HG02885 (cell line): ENCODE data around the gene MYRIP.

ENCODE experiments used
- ATAC-seq: cut with Tn5 transposase; IDR thresholded peaks from one replicate; pipeline ENCODE4 v1.9.1; 2021; ENCODE audit warnings: mild to moderate bottlenecking; ENCODE audit not compliant: unreplicated experiment, poor library complexity

Gene MYRIP

GRCh38 chr3:40169983-40170382 lies 360.6 kb downstream of the MYRIP start:
- ATAC-seq = peak; percentile 46

GRCh38 chr3:40170395-40170794 lies 361.0 kb downstream of the MYRIP start:
- ATAC-seq = peak; percentile 96

- no peak for ATAC-seq
Measured at GRCh38 chr3:40172560-40172959, 363.2 kb downstream of the MYRIP start.

GRCh38 chr3:40173227-40173721 lies 363.9 kb downstream of the MYRIP start:
- no peak for ATAC-seq

DNA sequence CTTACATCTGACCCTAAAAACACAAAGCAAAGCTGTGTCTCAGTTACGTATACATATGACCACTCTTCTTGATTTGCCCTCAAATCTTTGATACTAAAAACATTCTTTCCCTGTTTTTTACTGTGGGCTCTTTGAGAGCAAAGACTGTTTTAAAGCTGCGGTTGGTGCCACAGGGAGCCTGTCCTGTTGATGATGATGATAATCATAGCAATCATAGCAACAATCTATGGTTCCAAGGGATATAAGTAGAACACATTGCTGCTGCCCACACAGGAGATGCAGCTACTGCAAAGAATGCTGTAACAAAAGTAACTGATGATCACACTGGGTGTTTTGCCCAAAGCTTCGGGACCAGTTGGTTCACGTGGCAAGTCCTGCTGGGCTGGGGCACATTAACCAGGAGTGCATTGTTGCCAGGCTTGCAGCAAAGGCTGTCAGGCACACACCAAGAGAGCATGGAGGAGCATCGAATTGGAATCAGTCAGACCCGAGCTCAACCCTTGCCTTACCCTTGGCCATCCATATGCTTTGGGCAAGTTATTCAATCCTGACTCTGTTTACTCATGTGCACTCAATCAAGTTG lies 368.7 kb downstream of the MYRIP start:
- no peak for ATAC-seq

DNA sequence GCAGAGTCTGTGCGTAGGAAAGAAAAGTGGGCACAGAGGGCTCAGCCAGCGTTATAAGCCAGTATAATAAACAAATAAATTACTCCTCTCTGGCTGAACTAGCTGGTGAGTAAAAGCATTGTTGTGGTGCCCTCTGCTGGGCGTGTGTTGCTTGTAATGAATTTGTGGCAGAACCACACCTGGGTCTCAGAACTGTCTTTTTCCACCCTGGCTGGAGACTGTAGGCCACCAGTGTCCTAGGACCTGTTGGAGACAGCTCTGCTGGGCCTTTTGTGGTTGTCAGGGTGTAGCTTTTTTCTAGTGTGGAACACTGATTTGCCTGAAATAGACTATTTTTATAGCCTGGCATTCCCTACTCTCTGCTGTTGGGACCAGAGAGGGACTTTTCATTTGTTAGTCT lies 369.6 kb downstream of the MYRIP start:
- ATAC-seq = peak; percentile 71

DNA sequence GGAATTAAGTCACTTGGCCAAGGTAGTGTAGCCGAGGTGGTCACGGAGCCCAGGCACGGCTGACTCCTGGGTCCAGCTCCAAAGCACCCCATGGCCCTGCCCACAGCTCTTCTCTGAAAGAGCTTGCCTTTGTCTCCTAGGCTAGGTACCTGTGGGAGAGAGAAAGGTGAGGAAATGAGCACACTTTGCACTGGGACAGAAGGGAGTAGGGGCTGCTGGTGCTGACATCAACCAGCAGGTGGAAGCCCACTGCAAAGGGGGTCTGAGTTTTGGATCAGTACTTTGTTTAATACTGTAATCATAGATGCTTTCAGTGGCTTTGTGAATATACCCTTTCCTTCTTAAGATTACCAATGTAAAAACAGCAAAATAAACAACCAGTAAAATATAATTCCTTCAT lies 371.8 kb downstream of the MYRIP start:
- ATAC-seq = no peak

GRCh38 chr3:40185029-40185695 lies 375.8 kb downstream of the MYRIP start:
- peak; percentile 68 for ATAC-seq

DNA sequence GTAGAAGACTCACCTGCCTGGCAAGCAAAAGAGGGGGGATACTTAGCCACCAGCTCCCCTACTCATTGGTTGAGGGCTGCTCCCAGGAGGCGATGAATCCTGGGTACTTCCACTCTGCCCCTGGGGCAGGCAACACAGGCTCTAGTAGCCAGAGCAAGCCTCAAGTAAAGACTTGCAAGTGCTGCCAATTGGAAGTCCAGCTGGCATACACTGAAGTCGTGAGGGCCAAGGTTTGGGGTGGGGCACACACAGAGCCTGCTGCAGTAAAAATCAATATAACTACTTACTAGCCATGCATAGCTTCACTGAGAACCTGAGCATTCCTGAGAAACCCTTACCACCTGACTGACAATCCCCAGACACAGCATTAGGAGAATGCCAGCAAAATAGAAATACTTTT lies 377.1 kb downstream of the MYRIP start:
- no peak for ATAC-seq

DNA sequence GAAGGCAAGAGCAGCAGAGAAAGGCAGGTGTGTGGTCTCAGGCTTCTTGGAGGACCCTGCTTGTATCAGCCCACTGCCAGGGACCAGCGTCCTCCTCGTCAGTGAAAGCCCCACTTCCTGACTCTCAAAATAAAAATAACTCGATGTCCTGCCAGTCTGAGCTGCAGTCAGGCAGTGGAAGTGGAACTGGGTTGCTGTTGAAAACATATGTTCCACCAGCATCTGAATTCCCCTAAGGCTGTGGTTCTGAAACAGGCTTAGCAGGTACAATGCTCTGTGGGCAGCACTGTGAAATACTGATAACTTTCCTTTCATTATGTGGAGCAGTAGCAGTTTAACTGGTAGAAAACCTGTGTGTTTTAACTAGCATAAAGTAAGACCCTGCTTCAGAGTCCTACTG lies 378.5 kb downstream of the MYRIP start:
- peak; percentile 75 for ATAC-seq

GRCh38 chr3:40189118-40189517 lies 379.7 kb downstream of the MYRIP start:
- no peak for ATAC-seq

DNA sequence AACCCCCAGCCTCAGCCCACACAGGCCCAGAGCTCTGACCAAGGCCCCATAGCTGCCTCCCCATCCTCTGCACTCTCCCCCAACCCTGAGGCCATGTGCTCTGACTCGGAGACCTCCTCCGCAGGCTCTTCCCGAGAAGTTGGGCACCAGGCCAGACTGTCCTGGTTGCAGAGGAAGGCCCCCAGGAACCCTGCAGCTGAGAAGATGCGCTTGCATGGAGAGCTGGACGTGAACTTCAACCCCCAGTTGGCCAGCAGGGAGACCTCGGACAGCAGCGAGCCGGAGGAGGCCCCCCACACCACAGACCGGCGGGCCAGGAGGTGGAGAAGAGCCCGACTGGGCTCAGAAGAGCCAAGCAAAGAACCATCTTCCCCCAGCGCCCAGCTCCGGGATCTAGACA lies 380.6 kb downstream of the MYRIP start:
- no peak for ATAC-seq

DNA sequence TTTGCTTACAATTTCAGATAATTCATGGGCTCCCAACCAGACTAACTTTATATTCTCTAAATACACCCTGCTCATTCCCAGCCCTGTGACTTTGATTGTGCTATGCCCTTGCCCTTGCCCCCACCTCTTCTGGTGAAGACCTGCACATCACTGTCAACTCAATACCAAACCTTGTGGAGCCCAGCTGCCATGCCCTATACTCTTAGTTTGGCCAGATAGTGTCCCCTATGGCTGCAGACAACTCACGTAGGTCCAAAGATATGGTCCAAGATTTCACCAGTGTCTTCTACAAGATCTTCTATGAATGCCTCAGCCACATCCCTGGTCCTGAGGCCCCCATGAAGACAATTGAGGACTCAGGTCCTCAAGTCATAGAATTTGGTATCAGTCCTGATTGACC lies 381.8 kb downstream of the MYRIP start:
- ATAC-seq = no peak

GRCh38 chr3:40191850-40192448 lies 382.5 kb downstream of the MYRIP start:
- ATAC-seq = peak; percentile 69

DNA sequence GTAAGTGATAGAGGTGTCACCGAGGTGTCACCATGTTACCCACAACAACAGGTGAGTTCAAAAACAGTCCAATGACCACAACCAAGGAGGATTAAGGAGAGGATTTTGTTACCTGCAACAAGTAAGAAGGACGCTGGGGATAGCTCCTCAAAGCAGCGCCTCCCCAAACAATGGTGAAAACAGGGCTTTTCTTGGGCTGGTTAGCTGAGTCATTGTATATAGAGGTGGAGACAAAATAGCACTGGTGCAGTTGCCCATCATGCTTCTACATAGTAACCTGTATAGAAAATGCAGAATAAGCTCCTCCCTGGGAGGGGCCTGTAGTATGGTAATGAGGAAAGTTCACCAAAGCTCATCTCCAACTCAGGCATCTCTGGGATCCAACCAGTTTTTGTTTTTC lies 383.2 kb downstream of the MYRIP start:
- no peak for ATAC-seq

- no peak for ATAC-seq
Measured at GRCh38 chr3:40196966-40197365, 387.6 kb downstream of the MYRIP start.

GRCh38 chr3:40200692-40201316 lies 391.4 kb downstream of the MYRIP start:
- no peak for ATAC-seq

- ATAC-seq = no peak
Measured at GRCh38 chr3:40201770-40202169, 392.4 kb downstream of the MYRIP start.

GRCh38 chr3:40206522-40206921 lies 397.1 kb downstream of the MYRIP start:
- ATAC-seq = no peak

DNA sequence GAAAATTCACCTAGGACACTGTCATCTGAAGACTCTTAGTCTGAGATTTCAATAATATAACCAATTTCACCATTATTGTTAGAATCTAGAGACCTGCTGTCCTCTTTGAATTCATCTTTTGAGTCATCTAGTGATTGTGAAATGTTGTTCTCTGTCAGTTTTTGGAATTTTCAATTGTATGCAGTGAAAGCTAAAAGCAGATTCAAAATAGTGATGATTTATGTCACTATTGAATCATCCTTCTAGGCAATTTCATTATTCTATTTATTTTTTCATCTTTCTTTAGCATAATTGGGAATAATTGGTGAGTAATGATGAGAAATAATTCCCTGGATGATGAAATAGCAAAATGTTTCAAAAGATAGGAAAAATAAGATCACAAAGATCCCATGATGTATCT lies 398.4 kb downstream of the MYRIP start:
- ATAC-seq = no peak

DNA sequence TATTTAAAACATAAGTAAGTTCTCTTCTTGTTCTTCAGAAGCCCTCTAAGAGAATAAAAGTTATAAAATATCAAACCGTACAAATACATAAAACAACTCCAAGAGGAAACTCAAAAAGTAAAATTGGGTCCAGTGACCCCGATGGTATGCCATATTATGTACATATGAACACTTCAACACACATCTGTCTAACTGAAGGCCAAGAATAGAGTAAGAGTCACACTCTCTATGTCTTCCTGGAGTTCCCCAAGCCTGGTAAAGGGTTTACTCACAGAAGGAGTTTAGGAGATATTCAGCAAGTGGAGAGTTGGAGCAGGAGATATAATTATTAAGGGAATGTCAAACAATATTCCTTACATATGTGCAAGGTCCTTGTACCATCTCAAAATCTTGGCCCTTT lies 398.8 kb downstream of the MYRIP start:
- ATAC-seq = no peak
